GM21381 (cell line): ENCODE results near the gene BLMH.
"Not testable (repeated sequence)": the region's sequence is repeated elsewhere in the genome, so short reads cannot be mapped to it uniquely, and the experiment has no call there.

Experiments
- ATAC-seq: cut with Tn5 transposase; IDR thresholded peaks from one replicate; pipeline ENCODE4 v1.9.1; 2021; ENCODE audit warnings: mild to moderate bottlenecking, moderate library complexity; ENCODE audit not compliant: unreplicated experiment

Gene BLMH

GRCh38 chr17:30207655-30208054 lies 84.1 kb downstream of the BLMH start:
- ATAC-seq: no peak

GRCh38 chr17:30203471-30203981 lies 88.2 kb downstream of the BLMH start:
- no peak for ATAC-seq

- not testable (repeated sequence) for ATAC-seq
These were observed 91.1 kb downstream of the BLMH start for GRCh38 chr17:30200656-30201055.

GRCh38 chr17:30200106-30200505 lies 91.6 kb downstream of the BLMH start:
- ATAC-seq: no peak

- no peak for ATAC-seq
These were observed 92.1 kb downstream of the BLMH start for GRCh38 chr17:30199600-30199999.
